NT2/D1 (cell line): Measurements from ENCODE around the gene RAPSN.

Source experiments
- YY1 ChIP-seq: IDR thresholded peaks from 2 replicates; pipeline ENCODE4 v1.6.1; 2011; ENCODE audit not compliant: insufficient read length, insufficient read depth
- ZNF274 ChIP-seq: IDR thresholded peaks from 2 replicates; pipeline ENCODE4 v1.6.1; 2011; ENCODE audit warnings: mild to moderate bottlenecking, low read depth, low read length

- TF ChIP-seq YY1 (no peak), ZNF274 (no peak)
These were observed 21.7 kb upstream of the RAPSN start for GRCh38 chr11:47470671-47471070.
